Inflammatory macrophage (primary cell): Measurements from ENCODE around the gene KCNE1.
A peak's percentile ranks its signal among the peaks of the same experiment; 100 is the strongest.

ENCODE experiments used
- DNase-seq, 2 donors: peaks; one replicate each; pipeline ENCODE4 v3.0.0-alpha.2; 2020 to 2022

Gene KCNE1

DNA sequence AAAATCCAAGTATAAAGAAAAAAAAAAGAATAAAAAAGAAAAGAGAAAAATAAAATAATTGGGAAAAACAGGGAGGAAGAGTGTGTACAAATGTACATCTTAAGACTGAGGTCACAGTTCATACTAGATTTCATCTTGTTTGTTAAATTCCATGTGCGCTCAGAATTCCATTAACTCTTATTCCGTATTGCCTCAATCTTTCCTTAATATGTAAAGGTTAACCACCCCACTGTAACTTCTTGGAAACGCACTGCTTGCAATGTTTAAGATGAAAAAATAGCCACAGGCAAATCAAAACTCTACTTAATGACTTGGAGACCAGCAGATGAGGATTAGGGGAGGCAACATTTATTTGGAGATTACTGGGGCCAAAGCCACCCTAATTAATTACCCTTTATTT is 23.9 kb upstream of the KCNE1 start:
- DNase-seq = no peak

DNA sequence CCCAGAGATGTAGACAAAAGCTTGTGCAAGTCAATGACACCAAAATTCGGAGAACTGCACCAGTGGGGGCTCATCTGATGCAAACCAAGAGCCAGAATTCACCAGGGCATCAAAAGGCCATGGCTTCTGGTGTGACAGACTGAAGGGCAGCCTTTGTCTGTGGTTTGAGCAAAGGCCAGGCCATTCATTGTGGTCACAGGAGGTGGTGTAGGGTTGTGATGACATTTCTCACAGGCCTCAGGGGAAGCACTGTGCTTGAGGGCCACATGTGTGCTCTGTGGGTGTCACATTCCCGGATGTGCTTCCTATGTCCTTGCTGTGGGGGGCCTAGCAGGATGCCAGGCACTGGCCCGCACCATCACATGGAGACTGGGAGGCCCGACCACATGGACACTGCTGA is 22.5 kb upstream of the KCNE1 start:
- DNase-seq = peak; percentile 83 to 88

DNA sequence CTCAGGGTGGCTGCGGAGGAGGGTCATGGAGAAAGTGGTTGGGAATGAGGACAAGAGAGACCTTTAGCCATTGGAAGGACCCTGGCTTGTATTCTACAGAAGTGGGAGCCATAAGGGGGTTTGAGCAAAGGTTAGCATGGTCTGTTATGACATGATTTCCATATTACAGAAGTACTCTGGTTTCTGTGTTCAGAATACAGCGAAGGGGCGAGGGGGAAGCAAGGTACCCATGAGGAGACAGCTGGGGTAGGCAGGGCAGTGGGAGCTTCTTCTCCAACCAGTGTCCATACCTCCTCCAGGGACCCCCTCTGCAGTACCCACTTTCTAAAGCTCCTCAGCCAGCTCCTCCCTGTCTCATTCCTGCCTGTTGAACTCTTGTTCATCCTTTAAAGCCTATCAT is 21.9 kb upstream of the KCNE1 start:
- no peak for DNase-seq

DNA sequence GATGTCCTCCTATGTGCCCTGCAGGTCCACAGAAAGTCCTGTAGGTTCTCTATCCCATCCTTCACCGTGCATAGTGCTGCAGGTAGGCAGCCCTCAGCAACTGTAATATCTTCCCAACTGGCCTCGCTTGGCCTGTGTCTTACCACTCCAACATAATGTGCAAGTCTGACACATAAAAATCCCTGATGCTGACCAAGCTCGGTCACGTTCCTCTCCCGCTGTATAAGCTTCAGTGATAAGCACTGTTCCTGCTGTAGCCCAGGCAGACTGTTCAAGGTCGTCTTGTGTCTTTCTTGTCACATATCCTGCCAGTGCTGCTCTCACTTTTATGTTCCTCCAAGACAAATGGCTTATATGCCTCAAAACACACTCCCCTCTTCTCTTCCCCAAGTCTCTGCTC is 19.4 kb upstream of the KCNE1 start:
- DNase-seq = no peak

DNA sequence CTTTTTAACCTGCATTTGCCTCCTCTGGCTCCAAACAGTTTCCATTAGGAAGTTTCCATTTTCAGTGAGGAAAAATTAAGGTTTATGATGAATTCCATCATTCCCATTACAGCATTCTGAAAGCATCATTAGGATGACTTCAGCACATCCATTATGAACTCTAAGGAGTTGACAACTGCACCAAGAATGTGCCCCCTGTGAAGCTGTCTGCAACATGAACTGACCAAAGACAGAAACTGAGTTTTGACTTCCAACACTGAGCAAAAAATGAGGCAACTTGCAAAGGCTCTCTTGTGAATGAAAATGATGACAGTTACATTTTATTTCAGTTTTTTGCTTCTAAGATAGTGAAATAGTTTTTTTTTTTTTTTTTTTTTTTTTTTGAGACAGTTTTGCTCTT is 18.3 kb upstream of the KCNE1 start:
- no peak for DNase-seq

DNA sequence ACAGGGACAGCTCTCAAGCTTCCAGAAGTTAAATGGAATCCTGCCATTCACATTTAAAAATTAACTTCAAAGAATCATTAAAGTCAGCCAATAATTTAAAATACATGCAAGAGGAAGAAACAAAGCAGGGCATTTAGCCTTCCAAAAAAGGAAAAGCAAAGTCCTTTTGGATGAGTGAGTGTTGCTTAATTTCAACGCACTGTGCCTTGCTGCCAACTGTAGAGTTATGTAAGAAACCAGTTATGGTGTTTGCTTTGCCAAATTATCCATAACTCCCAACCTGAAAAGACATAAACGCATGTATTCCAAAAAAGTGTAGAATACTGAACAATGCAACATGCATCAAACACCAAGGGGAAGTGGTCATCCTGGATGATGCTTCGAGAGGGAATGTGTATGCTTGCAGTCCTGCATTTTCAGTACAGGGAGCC is 16.1 kb upstream of the KCNE1 start:
- DNase-seq = no peak

DNA sequence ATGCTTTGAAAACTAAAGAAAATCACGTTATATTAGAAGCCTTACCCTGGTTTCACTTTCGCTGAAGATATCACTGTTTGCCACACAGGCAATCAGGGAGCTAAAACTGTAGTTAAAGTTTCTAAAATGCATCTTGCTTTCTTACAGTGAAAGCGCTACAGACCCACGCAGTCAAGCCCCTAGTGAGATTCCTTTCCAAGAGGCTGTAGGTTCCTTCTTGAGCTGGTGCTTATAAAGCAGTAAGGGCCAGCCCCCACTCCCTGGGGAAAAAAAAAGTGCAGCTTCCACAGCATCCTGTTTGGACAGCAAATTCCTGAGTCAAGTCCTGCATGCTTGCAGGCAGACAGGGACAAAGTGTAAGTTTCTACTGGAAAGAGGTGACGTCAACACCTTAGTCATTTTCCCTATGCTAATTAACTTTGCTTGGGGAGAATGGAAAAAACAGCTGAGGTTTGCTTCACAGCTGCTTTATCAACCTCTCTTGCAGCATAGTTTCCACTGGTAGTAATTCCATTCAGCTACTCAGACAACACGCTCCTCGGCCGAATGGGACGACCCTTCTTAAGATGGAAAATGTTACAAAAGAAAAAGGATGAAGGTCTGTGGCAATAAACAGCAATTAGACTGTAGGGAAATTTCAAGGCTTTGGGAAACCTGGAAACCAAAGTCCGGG is 14.7 kb upstream of the KCNE1 start:
- DNase-seq = peak; percentile 61 to 63

DNA sequence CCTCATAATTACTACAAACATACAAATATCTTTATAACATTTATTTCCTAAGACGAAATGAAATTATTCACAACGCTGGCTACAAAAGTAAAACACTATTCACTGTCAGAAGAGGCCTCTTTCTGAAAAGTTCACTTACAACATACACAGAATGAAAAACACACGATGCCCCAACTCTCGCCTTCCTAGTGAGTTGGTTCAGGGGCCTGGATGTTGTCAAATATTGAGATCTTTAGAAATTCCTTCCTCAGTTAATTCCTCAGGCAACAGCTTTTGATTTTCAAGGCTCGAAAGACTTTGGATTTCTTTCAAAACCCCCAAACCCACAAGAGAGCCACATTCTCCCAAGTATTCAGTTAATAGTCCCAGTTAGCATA is 14.2 kb upstream of the KCNE1 start:
- no peak for DNase-seq

DNA sequence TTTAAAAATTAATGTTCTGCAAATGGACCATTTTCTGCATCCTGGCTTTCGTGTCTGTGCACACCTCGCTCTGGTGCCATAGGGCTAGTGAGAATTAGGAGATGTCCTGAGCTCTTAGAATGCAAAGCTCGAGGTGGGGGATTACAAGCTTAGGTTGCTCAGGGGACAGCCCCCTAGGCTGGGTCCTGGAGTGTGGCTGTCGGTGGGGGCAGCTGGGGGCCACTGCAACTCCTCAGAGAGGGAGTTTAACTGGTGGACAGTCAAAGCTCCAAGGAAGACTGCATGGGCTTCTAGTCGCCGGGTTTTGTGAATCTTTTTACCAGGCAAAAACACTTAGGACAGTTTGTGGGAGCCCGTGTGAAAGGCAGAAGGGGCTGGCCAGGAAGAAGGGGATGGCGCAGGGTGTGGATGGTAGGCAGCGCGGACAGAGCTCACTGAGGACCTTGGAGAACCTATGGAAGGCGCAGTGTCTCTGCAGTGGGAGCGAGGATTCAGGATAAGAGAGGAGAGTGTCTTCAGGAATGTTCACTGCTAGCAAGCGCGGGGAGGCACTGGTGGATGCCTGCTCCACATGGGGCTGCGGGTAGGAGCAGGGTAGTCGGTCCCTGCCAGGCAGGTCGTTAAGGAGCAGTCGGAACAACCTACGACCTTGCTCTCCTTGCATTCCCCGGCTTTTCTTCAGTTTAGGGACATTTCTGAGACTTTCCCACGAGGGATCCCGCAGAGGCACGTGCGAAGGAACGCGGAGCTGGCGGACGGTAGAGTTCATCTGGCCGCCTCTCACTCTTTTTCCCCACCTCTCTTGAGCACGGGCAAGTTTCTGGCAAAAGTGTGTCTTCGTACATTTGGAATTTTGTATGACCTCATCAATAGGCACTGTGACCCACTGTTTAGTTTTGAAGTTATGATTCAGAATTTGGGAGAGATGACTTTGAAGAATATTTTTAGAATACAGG is 12.9 kb upstream of the KCNE1 start:
- no peak for DNase-seq

DNA sequence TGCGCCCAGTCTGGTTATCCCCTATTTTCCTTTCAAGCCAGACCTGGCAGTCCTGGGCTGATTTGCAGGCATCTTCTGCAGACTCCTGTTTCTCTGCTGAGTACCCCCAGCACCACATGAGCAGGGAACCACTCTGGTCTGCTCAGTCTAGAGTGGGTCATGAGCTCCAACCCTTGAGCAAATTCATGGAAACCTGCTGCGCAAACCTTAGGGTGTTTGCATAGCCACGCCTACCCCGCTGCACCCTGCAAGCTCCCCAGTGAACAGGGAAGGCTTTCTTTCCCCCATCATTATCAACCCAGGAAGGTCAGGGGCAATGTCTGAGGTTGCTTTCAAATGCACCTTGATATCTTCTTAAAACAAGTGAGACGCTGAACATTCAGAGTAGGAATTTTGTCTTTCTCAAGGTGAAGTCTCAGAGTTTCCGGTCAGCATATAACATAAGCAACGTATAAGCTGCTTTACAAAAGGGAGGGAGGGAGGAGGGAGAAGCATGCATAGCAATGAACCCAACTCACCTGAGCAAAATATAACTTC is 11.1 kb upstream of the KCNE1 start:
- DNase-seq = no peak

DNA sequence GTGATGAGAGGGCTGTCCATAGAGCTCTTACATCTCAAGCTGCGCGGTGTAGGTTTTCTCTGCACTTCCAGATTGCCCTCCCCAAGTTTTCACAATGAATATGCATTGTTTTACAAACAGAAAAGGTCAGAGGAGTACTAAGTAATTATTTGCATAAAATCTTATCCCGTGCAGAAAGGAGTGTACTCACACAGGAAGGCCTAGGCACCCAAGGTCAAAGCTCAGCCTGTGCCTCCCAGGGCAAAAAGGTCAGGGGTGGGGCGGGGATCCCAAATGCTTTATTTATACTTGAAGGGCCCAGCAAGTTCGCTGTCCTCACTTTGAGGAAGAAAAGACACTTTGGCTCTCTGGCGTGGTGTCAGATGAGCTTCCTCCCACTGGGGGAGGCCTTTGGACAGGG is 10.3 kb upstream of the KCNE1 start:
- peak; percentile 45 to 48 for DNase-seq

DNA sequence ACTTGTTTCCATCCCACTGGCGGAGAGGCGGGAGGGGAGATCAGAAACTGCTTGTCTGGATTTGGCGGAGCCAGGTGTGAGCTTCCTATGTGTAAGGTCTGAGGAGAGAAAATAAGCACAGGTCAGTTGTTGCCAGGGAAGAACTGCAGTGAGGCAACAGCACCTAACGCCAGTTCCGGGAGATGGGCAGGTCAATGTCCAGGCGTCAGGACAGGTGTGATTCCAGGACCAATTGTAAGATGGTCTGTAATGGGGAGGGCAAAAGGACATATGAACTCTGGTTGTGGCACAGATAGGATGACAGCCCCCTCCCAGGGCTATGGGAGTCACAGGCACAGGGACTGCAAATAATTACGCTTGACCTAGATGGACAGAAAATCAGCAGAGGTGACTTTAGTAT is 9.6 kb upstream of the KCNE1 start:
- no peak for DNase-seq

DNA sequence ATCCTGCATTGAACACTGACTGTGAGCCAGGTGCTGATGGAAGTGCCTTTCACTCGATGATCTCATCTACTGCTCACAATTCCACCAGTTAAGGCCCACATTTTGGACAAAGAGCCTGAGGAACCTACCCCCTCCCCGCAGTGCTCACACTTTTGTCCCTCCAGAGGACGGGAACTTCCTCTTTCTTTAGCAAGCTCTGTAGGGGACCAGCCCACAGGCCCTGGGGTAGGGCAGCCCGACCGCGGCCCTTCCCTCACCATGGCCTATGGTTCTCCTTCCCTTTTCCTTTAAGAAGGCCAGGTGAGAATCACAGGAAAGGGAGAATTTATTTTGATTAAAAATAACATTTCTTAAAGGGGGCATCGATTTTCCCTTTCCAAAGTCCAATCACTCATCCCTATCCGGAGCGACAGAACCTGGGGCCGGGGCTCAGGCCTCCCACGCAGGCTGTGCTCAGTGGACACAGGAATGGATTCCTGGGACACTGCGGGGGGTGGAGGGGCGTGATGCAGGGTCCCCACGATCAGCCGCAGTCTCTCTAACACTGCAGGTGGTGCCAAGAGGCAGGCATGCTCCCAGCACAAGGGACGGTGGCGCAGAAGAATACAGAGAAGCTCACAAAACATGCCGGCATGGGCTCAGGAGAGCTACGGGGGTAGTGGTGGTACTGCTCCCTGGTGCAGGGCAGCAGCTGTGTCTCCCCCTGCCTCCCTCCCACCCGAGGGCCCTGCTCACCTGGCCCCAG is 8.9 kb upstream of the KCNE1 start:
- DNase-seq = peak; percentile 70 to 79

DNA sequence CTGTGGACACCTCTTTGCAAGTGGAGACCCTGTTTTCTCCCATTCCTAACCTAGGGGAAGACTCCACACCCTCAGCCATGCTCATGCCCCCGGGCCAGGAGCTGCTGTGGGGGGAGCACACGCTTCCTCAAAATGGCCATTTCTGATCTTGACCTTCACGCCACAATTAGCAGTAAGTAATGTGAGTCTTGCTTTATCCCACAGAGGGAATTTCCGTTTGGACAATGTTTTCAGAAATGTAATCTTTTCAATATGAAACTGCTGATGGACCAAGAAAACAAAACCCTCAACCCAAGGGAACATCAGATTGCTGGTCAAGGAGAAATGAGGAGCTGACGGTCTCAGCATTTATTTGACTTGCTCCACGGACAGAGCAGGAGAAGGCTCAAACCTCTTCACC is 8.3 kb upstream of the KCNE1 start:
- DNase-seq = peak in 1 of 2 donors; percentile 29

DNA sequence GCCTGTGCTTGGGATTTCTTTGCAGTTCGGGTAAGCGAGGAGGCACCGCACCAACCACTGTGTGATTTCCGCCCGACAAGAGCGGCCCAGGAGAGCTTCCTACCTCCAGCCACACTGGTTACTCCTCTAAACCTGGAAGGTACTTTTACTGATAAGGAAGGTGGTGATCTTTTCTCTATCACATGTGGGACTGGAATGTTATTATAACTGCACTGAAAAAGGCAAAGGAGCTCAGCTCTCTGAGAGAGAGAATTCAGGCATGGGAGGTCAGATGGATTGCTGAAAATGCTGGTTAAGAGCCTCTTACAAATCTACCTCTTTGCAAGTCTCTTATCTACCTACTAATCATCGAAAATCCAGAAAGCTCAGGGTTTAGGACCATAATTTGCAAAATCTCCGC is 7.7 kb upstream of the KCNE1 start:
- no peak for DNase-seq

DNA sequence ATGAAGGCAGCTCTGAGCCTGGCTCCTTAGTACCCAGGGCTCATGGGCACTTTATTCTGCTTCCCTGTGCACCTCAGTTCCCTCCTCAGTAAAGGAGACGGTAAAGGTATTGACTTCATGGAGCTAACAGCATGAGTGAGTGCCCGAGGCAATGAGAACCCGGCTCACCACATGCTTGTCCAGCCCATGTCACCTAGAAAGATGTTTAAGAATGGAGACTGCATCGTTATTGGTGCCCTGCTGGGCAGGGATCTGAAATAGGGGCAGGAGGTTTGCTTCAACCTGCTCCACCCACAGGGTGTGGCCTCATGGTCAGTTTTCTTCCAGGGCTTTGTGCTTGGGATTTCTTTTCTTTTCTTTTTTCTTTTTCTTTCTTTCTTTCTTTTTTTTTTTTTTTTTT is 7.0 kb upstream of the KCNE1 start:
- no peak for DNase-seq

DNA sequence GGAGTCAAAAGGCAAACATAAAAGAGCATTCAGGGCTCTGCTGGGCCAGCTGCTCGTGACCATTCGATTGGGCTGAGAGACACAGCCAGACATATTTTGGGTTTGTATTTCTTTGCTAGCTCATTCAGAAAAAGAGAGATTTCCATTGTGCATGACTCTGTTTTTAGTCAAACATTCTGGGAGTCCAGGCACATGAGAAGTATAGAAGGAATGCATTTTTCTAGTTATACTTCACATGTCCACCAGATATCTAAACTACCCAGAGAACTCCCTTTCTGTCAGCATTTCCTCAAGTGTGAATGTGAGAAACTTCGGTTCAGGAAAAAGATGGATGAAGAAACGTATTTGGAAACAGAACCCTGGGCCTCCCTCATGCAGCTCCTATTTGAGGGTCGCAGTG is 6.3 kb upstream of the KCNE1 start:
- no peak for DNase-seq

DNA sequence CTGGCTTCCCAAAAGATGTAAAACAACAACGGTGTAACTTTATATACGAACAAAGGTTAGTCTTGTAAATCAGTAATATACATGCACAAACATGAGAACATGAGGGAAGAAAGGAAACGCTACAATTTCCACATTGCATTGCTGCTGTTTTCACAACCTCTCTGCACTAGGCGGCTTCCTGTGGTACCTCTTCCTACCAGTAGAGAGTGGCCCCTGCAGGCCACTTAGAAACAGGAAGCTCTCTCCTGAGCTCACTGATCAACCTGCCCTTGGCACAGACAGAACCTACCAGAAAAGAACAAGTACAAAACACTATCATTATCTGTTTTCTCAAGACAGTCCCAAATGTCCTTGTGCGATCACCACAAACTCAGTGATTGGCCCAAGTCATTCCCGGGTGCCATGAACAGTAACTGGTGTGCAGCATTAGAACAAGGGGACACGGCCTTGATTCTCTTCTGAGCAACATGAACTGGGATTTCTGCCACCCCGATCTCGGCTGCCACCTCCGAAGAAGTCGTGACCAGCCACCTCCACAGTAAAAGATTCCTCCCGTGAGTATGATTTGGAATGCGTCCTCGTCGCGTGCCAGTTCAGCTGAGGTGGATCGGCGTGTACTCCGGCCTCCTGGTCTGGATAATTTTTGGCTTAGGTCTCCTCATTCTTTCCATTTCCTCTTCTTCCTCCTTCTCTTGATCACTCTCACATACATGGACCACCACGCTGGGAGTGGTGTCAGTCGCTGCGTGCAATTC is 5.7 kb upstream of the KCNE1 start:
- peak; percentile 82 to 85 for DNase-seq

DNA sequence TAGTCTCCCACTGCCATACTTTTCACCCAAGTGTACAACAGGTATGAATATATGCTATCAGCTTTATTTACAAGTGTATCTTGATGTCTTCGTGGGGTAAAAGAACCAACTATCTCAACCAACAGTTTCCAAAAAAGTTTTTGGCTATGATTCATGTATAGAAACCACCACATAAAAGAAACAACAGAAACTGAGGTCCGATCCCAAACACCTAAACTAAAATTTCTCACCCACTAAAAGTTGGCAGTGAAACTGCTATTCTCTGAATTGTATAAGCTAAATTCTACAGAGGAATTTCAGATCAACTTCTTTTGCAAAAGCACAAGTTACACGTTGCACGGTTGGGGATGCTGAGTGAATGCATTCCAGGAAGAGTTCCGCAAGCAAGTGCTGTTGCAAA is 5.0 kb upstream of the KCNE1 start:
- no peak for DNase-seq

DNA sequence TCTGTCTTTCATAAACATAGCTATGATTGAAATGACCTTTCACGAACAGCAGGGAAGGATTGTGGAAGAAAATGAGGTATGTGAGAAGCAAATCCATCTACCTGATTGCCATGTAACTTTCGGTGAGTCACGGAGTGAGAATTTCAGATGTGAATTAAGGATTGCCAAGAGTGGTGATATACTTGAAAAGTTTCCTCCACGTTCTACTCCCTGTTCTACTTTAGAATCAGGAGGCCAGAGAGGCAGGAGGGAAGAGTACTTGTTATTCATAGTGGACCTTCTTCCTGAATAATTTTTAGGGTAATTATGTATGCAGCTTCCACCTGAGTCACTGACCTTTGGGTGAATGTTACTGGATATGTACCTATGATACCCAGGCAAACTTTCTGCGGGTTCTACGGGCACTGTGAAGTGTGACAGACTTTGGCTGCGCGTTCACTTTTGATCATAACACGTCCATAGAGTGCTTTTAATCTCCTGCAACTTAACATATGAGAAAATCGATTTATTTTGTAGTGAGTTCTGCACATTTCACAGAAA is 2.6 kb upstream of the KCNE1 start:
- no peak for DNase-seq

DNA sequence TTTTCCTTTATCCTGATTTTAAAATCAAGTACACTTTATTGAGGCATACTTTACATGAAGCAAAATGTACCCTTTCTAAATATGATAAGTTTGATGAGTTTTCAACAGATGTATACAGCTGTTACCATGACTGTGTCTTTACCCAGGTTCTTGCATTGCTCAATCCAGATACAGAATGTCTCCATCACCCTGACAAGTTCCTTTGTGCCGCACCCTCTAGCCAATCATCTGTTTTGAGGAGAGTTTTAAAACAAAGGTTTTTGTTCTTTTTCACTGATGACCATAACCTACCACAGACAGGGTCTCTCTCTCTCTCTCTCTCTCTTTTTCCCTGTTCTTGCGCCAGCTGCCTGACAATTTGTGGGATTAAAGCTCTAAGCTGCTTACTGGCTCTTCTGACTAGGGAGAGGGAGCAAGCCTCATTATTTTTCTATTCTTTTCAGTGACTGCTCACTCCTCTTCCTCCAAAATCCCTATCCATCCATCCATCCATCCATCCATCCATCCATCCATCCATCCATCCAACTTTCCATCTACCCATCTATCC is 1.2 kb upstream of the KCNE1 start:
- DNase-seq = peak; percentile 55 to 64

DNA sequence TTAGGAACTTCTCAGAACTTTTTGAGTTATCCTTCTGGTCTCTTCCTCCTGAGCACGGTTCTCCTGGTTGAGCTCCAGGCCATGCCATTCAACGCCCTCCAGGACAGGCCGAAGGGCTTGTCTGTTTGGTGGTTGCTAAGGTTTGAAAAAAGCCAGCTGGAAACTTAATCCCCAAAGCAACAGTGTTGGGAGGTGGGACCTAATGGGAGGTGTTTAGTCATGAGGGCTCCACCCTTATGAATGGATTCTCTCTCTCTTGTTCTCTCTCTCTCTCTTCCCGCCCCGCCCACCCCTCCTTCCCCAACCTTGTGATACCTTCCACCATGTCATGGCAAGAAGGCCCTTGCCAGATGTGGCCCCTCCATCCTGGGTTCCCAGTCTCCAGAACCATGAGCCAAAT is 829 bp downstream of the KCNE1 start:
- peak; percentile 51 to 56 for DNase-seq
